NCI-H2227 (cell line): ENCODE measurements around the gene KNSTRN.

Experiments used
- DNase-seq: peaks from one replicate; lab custom pipeline; 2025; ENCODE audit not compliant: unreplicated experiment; lab: John Stamatoyannopoulos, UW

The KNSTRN gene, protein sequence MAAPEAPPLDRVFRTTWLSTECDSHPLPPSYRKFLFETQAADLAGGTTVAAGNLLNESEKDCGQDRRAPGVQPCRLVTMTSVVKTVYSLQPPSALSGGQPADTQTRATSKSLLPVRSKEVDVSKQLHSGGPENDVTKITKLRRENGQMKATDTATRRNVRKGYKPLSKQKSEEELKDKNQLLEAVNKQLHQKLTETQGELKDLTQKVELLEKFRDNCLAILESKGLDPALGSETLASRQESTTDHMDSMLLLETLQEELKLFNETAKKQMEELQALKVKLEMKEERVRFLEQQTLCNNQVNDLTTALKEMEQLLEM

GRCh38 chr15:40382580-40383456 is at the start of gene KNSTRN:
Gene KNSTRN (plus strand): TSS chr15:40382721. CDS start chr15:40382836, 115 bp downstream.
- peak; percentile 92 for DNase-seq

- no peak for DNase-seq
Measured at GRCh38 chr15:40333922-40334492, 48.5 kb upstream of the KNSTRN start.

GRCh38 chr15:40334541-40334940 is 48.0 kb upstream of the KNSTRN start:
- DNase-seq: no peak

GRCh38 chr15:40334941-40335795 is 47.4 kb upstream of the KNSTRN start:
- no peak for DNase-seq

DNA sequence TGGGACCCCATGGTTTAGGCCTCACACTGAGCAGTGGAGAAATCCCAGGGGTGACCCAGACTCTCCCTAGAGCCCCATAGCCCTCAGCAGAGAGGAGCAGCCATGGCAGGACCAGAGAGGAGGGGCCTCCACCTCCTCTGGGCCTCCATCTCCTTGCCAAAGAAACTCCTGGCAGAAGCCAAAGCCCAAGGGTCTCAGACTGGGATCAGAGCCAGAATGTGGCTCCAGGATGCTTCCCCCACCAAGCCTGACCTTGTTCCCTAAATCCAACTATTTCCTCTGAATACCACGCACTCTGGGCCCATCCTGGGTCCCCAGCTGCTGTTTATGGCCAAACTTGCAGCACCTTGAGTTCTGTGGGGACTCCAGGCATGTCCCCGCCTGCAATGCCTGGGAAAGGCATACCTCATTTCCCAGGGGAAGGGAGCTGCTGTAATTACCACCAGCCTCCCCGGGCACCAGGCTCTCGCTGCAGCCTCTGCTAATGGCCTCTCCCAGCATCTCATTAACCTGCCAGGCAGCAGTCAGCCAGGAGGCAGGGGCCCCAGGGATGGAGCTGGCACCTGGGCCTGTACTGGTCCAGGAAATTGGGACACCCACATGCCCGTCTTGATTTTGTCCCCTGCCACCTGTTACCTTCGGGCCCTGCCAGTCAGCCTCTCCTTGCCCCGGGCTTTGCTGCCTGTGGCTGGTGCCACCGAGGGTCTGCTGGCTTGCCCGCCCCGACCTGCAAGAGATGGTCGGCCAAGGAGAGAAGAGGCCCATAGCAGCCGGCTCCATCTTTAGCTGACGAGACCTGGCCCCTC is 46.4 kb upstream of the KNSTRN start:
- DNase-seq: peak; percentile 13

- DNase-seq: no peak
Measured at GRCh38 chr15:40336744-40337122, 45.8 kb upstream of the KNSTRN start.

GRCh38 chr15:40337597-40337996 is 44.9 kb upstream of the KNSTRN start:
- no peak for DNase-seq

DNA sequence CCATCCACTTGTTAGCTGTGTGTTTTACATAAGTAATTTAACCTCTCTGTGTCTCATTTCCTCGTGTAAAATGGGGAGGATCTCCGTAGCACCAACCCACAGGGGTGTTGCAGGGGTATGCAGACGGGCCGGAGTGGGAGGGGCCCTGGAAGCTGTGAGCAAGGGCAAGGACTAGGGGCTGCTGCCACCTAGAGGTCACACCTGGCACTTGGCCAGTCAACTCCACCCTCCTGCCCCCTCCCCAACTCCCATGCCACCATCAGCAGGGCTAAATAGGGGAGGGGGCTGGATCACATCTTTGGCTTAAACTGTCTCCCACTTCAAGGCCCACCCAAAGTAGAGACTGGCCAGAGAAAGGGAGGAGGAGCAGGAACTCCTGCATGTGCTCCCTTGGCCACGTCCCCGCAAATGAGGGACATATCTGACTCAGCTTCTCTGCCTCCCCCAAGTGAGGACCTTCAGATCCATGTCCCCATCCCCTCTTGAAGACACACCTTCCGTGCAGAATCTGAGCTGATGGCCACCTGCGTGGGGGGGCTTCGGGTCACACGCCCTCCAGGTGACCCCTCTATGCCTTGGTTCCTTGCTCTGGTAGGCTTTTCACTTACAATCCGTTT is 44.4 kb upstream of the KNSTRN start:
- DNase-seq: peak; percentile 69

GRCh38 chr15:40338921-40339620 is 43.5 kb upstream of the KNSTRN start:
- no peak for DNase-seq

DNA sequence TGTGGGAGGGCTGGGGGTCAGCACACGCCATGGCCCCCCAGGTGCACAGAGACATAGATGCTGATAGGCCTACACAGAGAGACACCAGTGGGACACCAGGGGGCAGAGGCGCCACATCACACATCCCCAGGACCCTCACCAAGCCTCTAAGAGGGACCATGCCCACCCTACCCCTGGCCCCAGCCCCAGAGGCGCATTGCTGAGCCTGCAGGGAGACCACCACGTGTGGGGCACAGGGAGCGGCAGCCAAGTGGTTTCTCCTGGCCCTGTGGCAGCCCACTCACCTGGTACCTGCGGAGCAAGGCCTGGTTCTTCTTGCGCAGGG is 42.9 kb upstream of the KNSTRN start:
- no peak for DNase-seq

DNA sequence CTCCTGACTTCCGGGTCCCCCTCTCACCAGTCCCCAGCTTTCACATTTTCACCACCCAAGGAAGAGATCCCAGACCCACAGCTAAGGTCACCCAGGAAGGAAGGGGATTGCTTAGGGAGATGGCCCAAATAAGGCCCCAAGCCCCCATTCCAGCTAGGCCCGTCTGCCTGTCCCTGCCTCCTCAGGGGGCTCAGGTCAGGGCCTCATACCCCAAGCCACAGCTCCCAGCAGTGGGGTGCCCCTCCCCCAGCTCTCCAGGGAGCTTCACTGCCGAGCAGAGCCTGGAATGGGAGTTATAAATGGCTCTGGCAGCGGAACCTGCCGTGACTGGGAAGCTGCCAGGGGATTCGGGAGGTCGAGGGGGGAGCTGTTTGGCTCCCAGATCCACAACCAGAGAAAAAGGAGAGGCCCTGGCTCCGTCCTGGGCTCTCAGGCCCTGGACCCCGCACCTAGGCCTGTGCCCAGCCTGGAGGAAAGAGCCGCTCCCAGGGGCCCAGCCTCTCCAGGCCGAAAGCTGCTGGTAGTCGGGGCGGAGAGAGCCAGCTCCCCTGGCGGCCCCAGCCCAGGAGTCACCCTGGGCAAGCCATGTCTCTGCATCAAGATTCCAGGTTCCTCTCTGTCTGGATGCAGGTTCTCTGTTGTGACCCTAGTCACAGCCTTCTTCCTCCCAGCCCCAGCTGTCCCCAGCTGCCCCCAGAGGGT is 42.3 kb upstream of the KNSTRN start:
- DNase-seq: no peak

DNA sequence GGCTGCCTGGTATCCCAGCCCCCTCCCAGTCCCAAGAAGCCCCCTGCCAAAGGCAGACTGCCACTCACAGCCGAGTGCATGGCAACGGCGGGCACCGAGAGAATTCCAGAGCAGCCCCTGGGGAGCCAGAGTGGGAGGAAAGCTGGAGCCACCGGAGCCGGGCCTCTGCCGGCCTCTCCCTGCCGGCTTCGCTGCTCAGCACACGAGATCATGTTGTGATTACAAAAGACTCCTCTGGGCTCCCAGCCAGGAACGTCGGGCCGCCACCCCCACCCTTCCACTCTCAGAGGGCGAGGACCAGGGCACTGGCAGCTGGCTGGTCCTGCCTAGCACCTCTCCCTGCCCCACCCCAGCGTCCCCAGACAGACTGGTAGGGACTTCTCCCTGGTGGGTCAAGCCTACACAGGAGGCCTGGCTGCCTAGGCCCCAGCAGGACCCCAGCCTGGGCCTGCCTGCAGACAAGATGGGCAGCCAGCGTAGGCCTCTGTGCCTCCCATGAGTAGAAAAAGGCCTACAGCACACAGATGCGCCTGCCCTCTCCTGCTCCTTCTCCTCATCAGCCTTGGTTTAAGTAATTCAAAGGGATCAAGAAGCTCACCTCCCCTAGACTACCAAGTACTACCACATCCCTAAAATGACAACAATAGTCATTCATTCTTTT is 41.7 kb upstream of the KNSTRN start, which contains the start of gene CCDC9B:
Gene CCDC9B (minus strand): TSS at position 200 of the 661 bp plus-strand sequence. CDS start 120 bp downstream, at position 80.
- DNase-seq: peak; percentile 59

DNA sequence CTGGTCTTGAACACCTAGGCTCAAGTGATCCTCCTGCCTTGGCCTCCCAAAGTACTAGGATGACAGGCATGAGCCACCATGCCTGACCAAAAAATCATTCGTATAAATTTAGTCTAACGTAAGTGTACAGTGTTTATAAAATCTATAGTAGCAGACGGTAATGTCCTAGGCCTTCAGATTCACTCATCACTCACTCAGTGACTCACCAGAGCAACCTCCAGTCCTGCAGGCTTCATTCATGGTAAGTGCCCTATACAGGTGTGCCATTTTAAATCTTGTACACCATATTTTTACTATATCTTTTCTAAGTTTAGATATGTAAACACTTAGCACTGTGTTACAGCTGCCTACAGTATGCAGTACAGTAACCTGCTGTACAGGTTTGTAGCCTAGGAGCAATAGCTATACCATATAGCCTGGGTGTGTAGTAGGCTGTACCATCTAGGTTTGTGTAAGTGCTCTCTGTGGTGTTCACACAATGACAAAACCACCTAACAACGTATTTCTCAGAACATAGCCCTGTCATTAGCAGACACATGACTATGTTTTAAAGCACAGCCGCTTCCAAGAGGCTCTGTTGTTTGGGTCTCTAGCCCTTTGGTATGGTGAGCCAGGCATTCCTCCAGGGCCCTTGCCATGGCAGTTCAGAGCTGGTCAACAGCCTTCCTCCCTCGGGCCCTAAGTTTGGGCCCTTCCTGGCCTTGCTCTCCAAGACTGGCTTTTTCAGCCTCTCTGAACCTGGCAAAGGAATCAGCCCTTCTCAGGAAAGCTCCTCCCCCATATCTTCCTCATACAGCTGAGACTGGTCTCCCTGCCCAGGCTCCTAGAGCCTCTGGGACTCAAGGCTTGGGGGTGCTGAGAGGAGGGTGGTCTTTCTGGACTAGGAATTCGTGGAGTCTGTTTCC is 39.9 kb upstream of the KNSTRN start:
- no peak for DNase-seq

DNA sequence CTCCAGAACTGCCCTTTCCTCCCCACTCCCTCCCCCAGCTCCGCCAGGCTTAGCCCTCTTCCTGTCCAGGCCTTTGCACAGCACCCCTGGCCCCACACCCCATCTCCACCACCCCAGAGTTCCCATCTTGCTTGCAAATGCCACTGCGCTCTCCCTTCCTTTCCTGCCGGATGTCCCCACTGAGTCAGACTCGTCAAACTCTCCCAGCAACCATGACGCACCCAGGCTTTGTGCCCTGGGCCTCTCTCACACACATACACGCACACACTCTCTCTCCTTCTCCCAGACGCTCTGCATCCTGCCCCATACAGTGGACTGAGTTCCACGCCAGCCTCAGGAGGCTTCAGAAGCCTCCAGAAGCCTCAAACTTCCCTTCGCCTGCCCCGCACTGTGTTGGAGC is 39.0 kb upstream of the KNSTRN start:
- no peak for DNase-seq

DNA sequence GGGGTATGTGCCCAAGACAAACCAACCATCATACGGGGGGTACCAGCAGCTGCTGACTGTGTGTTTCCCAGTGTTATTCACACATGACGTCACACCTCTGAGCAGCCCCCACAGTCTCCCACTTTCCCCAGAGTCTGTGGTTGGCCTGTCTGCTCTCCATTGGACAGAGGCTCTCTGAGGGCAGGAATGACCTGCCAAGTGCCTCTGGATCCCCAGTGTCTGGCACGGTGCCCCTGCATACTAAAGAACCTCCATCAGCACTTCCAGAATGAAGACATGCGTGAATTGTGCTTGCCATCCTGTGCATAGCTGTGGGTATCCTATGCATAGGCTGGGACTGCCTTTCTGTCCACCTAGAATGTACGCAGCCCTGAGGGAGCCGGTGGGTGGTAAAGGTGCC is 38.3 kb upstream of the KNSTRN start:
- DNase-seq: no peak

- DNase-seq: peak; percentile 40
Measured at GRCh38 chr15:40344631-40345120, 37.8 kb upstream of the KNSTRN start.
